Epithelial cell of proximal tubule (primary cell): ENCODE data around the gene AP3B1. TPM values are rescaled to one million over a fixed set of nuclear protein-coding genes. Genes with fewer than 3 reads are reported as not detected.
A peak's percentile ranks its signal among the peaks of the same experiment; 100 is the strongest.

ENCODE experiments used
- DNase-seq: peaks from one replicate; pipeline ENCODE4 v3.0.0-alpha.2; 2011; ENCODE audit warnings: low read depth
- H3K4me3 ChIP-seq: 2 replicates; pipeline ENCODE4 v1.5.1; 2011; ENCODE audit warnings: low read depth, mild to moderate bottlenecking, low read length
- total RNA-seq: library from RNA; depleted of rRNA; stranded (reverse); fragments of >200 nt; gene quantifications from 2 replicates; pipeline ENCODE4 v1.2.3, GENCODE V29; 2015
- TF ChIP-seq, protein P1 (sequence below): conservative IDR thresholded peaks from 2 replicates; pipeline ENCODE4 v1.5.1; 2012; ENCODE audit warnings: low read depth, mild to moderate bottlenecking, low read length

AP3B1 gene
- total RNA-seq, 1 donor from 2014 or later, result 47.1 TPM

DNA sequence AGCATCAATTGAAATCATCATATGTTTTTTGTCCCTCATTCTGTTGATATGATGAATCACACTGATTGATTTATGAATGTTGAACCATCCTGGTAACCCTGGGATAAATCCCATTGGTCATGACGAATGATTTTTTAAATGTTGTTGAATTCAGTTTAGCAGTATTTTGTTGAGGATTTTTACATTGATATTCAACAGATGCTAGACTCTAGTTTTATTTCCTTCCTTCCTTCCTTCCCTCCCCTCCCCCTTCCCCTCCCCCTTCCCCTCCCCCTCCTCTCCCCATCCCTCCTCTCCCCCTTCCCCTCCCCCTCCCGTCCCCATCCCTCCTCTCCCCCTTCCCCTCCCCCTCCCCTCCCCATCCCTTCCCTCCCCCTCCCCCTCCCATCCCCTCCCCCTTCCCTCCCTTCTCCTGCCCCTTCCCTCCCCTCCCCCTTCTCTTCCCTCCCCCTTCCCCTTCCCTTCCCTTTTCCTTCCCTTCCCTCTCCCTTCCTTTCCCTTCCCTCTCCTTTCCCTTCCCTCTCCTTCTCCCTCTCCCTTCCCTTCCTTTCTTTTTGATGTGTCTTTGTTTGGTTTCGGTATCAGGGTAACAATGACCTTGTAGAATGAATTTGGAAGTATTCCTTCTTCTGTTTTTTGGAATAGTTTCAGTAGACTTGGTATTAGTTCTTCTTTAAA, 142.8 kb downstream of the AP3B1 start:
- H3K4me3 ChIP-seq, result no peak overlapping the region
- TF ChIP-seq, protein P1, sequence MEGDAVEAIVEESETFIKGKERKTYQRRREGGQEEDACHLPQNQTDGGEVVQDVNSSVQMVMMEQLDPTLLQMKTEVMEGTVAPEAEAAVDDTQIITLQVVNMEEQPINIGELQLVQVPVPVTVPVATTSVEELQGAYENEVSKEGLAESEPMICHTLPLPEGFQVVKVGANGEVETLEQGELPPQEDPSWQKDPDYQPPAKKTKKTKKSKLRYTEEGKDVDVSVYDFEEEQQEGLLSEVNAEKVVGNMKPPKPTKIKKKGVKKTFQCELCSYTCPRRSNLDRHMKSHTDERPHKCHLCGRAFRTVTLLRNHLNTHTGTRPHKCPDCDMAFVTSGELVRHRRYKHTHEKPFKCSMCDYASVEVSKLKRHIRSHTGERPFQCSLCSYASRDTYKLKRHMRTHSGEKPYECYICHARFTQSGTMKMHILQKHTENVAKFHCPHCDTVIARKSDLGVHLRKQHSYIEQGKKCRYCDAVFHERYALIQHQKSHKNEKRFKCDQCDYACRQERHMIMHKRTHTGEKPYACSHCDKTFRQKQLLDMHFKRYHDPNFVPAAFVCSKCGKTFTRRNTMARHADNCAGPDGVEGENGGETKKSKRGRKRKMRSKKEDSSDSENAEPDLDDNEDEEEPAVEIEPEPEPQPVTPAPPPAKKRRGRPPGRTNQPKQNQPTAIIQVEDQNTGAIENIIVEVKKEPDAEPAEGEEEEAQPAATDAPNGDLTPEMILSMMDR, result no peak
- DNase-seq, result no peak

DNA sequence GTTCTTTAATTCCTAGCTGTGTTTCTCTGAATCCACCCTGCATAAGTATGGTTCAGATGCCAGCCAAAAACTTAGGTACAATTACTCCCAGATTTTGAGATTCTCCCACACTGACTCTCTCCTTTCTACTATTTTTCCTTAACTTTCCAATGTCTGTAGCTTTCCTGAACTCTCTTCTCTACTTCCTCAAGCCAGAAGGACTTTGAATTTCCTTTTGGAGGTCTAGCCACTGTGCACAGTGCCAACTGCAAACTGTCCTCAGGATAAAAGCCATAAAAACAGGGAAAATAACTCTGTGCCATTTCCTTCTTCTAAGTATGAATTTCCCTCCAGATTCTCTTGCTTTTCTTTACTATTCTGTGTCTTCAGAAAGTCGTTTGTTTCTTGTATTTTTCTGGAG, 157.2 kb downstream of the AP3B1 start:
- DNase-seq, result no peak
- no peak overlapping the region for H3K4me3 ChIP-seq
- TF ChIP-seq, protein P1, result no peak

DNA sequence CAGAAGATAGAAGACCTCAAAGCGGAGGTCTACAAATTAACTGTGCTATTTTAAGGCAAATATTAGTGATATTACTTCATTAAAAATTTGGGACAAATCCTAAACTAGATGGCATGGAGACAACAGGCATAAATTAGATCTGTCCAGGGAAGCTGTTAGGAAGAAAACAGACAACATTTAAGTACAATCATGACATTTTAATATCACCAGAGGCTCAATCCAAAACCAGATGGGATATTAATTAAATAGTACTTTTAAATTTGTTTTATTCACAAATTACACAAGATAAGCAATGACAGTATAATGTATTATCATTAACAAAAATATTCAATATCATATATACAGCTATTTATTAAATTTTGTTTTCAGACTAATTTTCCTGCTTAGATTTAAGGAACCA, 161.1 kb downstream of the AP3B1 start:
- no peak for DNase-seq
- TF ChIP-seq, protein P1, result no peak
- no peak overlapping the region for H3K4me3 ChIP-seq

DNA sequence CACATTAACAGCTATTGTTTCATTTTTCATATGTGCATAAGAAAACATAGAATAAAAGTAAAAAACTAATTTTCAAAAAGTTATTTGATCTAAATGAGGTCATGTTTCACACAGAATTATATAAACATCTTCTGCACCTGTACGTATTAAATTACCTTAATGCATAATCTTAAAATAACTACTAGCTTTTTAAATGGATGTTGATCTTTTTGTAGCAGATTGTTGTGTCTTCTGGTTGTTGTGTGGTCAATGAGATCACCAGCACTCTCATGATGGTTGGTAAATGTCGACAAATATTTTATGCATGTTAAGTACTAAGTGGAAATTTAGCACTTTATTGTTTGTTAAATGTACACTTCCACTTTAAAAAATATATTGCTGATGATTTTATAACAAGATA, 162.0 kb downstream of the AP3B1 start:
- DNase-seq, result no peak
- no peak overlapping the region for H3K4me3 ChIP-seq

DNA sequence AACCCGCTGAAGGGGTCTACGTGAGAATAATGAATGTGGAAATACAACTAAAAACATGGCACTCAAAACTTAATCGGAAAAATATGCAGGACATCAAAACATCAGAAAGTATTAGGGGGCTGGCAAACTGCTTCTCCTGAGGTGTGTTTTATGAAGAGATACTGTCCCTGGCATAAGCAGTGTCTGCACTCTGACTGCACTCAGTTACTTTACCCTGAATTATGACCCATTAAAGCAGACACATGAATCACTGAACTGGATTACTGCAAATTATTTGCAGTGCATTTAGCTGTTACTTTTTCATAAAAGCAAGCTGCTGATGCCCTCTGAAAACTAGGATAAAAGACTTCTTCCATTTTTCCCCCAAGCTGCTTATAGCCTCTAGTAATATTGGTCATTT, 164.9 kb downstream of the AP3B1 start:
- DNase-seq, result no peak
- TF ChIP-seq, protein P1, result no peak
- H3K4me3 ChIP-seq, result no peak overlapping the region

More for the DNA sequence above, 162.0 kb downstream of the AP3B1 start:
- TF ChIP-seq, protein P1, result no peak

DNA sequence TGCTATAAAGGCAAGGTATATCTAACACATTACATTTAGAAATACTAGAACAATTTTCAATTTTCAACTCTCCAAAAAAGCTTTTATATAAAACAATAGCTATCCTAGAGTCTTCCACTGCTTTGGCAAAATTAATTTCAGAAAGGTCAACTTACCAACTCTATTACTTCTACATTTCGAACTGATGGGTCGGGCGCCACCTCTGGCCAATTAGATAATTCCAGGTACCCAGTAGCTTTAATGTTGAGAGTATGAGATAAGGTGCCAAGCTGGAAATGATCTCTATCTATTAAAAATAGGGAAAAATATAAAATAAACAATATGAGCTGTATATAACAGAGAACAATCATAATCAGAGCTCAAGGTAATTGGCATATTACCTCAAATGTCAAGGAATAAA, 166.6 kb downstream of the AP3B1 start:
- DNase-seq, result no peak
- TF ChIP-seq, protein P1, result peak; percentile 37

DNA sequence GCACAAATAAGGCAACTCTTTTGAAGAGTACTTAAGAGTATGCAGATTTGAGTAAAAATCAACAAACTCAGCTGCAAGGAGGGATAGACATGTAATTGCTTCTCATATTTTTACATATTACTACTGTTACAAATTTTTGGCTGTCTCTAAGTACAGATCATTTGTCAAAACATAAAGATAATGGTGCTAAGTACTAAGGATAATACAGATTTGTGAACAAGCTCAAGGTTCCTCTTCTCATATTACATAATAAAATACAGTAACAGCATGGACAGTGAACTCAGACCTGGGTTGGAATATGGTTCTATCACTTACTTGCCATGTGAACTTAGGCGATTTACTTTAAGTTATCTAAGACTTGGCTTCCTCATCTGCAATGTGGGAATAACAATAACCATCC, 168.0 kb downstream of the AP3B1 start:
- TF ChIP-seq, protein P1, result no peak
- DNase-seq, result no peak
- no peak overlapping the region for H3K4me3 ChIP-seq

More for the DNA sequence above, 166.6 kb downstream of the AP3B1 start:
- H3K4me3 ChIP-seq, result no peak overlapping the region
